IPS DF 4.7 (cell line): ENCODE results near the gene KMT2D.

ENCODE experiments used
- DNase-seq: peaks from one replicate; pipeline ENCODE4 v3.0.0-alpha.2; 2013; ENCODE audit warnings: low spot score; ENCODE audit errors: extremely low read depth

The KMT2D gene

GRCh38 chr12:49037111-49037946 lies 23.3 kb downstream of the KMT2D start:
- no peak for DNase-seq

- no peak for DNase-seq
Observed at GRCh38 chr12:49036029-49036428, 24.6 kb downstream of the KMT2D start.

GRCh38 chr12:49034286-49034622 lies 26.3 kb downstream of the KMT2D start:
- no peak for DNase-seq

- no peak for DNase-seq
Observed at GRCh38 chr12:49033611-49034285, 26.8 kb downstream of the KMT2D start.

- DNase-seq, result no peak
Observed at GRCh38 chr12:49032679-49033447, 27.7 kb downstream of the KMT2D start.

- no peak for DNase-seq
Observed at GRCh38 chr12:49032276-49032675, 28.3 kb downstream of the KMT2D start.

GRCh38 chr12:49031573-49032161 lies 28.9 kb downstream of the KMT2D start:
- no peak for DNase-seq

- DNase-seq, result no peak
Observed at GRCh38 chr12:49030714-49031572, 29.7 kb downstream of the KMT2D start.

- no peak for DNase-seq
Observed at GRCh38 chr12:49030119-49030518, 30.5 kb downstream of the KMT2D start.

GRCh38 chr12:49028666-49029275 lies 31.8 kb downstream of the KMT2D start:
- no peak for DNase-seq

- no peak for DNase-seq
Observed at GRCh38 chr12:49027846-49028555, 32.6 kb downstream of the KMT2D start.

GRCh38 chr12:49026678-49027480 lies 33.7 kb downstream of the KMT2D start:
- DNase-seq, result no peak

GRCh38 chr12:49026101-49026500 lies 34.5 kb downstream of the KMT2D start:
- no peak for DNase-seq

- DNase-seq, result no peak
Observed at GRCh38 chr12:49025463-49025862, 35.1 kb downstream of the KMT2D start.

- DNase-seq, result no peak
Observed at GRCh38 chr12:49024543-49024942, 36.1 kb downstream of the KMT2D start.

- DNase-seq, result no peak
Observed at GRCh38 chr12:49023812-49024211, 36.8 kb downstream of the KMT2D start.

GRCh38 chr12:49022558-49023178 lies 37.9 kb downstream of the KMT2D start:
- no peak for DNase-seq

- DNase-seq, result no peak
Observed at GRCh38 chr12:49021292-49021915, 39.2 kb downstream of the KMT2D start.
